NCI-H187 treated with DMSO at 0.1 percent for 48 hours (cell line): Measurements from ENCODE around the gene WSCD1.

Source experiments
- DNase-seq: peaks from one replicate; lab custom pipeline; 2025; lab: John Stamatoyannopoulos, UW

Gene WSCD1

DNA sequence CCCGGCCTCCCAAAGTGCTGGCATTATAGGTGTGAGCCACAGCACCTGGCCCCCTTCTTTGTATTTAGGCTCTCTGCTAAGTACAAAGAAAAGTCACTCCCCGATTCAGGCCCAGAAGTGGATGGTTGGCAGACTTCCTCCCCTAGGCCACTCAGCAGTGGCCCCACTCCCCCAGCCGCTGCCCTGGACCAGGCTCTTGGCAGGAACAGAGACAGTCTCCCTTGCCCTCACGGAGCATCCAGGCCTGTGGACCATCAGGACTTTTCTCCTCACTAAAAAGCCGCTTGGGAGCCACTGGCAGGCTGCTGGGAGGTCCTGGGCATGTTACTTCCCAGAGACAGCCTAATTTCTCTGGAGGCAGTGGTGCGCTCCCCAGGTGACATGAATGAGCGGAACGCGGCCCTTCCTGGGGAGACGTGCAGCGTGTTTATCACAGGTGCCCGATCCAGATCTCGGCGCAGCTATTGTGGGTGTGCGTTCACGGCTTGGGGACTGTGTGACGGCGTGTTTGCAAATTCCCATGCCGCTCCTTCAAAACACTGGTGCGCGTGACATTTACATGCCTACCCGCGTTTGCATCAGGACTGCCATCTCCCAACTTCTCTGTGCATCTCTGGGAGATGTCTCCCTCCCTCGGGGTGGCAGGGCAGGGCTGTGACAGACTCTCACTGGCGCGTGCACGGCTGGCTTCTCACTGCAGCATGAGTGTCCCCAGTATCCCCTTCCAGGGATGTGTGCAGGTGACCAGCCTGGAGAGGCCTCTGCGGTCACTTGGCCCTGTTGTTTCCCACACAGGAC, 16.6 kb downstream of the WSCD1 start:
- DNase-seq = no peak

DNA sequence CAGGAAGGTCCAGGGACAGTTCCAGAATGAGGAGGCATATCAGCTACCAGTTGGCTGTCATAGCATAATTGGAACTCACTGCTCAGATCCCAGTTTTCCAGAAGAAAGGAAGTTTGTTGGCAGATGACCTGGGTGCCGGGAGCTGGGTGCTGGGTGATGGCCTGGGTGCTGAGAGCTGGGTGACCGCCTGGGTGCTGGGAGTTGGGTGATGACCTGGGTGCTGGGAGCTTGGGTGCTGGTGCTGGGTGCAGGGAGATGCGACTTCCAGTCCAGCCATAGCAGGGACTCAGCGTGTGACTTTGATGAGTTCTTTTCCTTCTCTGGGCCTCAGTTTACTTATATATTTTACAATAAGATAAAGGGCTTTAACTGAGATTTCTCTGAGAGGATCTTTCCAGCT, 18.0 kb downstream of the WSCD1 start:
- DNase-seq = no peak

DNA sequence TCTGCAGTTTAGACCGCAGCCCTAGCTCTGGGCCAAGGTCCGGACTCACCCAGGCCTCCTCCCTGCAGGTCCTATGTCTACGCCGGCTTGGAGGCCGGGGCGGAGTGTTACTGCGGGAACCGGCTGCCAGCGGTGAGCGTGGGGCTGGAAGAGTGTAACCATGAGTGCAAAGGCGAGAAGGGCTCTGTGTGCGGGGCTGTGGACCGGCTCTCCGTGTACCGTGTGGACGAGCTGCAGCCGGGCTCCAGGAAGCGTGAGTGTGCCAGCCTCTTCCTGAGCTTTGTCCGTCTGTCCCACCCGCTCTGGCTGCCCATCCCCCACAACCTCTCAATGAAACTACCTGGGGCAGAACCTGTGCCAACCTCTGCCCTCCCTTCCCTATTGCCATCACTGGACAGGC, 20.1 kb downstream of the WSCD1 start:
- DNase-seq = no peak

DNA sequence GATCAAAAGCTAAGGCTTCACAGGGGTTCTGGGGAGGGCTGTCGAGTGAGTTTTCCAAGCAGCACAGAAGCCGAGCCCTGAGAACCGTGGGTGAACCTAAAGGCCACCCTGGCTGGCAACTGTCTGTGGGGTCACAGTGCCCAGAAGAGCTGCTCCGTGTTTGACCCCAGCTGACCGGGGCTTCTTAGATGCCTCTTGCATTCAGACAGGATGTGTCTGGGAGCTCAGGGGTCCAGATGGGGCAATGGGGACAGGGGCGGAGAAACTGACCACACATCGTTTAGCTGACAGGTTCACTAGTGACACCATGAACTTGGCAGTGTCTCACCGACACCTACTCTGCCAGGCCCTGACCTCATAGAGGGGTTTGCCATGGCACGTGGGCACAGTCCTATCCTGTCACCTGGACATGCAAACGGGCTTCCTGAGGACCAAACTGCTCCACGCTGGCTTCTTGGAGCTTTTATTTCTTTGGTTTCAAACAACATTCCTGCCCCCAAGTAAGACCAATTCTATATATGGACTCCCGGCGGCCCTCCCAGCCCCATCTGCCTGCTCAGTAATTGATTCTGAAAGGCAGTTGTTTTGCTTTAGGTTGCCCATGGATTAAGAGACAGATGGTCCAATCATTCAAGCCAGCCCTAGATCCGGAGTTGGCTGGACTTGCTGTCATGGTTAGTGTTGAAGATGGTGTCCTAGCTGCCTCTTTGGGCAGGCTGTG, 22.2 kb downstream of the WSCD1 start:
- DNase-seq = no peak

DNA sequence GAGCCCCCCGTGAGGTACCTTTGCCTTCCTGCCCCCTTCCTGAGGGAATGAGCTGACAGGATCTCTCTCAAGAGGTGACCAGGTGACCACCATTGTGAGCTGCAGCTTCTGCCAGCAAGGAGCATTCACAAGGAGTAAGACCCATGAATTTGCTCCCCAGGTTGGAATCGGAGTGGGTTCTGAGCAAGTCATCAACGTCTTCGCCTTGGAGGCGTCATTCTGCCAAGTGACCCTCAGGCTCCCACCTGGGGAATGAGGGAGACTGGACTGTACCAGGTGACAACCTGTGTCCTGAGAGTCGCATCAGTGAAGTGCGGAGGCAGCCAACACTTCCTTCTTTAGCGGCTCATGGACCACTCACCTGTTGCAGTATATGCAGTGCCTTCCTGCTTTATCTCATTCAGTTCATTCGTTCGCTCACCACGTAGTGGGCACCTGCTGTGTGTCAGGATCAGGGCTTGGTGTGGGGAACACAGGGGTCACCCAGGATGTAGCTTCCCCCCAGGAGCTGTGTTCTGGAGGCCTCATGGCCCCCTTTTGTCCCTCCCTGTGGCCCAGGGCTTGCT, 22.8 kb downstream of the WSCD1 start:
- DNase-seq = no peak

DNA sequence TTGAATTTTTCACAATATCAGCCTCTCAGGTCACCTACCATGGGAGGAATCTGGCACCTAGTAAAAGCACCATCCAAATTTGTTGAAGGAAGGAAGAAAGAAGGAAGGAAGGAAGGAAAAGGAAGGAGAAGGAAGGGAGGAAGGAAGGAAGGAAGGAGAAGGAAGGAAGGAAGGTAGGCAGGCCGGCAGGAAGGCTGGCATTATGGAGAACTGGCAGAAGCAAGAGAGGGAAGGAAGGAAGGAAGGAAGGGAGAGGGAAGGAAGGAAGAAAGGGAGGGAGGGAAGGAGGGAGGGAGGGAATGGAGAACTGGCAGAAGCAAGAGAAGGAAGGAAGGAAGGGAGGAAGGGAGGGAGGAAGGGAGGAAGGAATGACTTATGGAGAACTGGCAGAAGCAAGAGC, 24.3 kb downstream of the WSCD1 start:
- no peak for DNase-seq

DNA sequence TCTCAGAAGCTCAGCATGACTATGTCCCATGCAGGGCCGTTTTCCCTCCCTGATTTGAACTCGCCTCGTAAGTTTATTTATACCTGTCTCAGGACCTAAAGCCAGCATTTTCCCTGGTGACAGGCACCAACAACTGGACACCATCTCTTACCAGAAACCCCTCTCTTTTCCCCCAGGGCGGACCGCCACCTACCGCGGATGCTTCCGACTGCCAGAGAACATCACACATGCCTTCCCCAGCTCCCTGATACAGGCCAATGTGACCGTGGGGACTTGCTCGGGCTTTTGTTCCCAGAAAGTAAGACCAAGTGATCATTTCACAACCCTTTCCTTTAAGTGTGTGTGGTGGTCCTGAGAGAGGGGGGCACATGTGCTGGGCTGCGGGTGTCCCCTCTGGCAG, 24.7 kb downstream of the WSCD1 start:
- DNase-seq = no peak

DNA sequence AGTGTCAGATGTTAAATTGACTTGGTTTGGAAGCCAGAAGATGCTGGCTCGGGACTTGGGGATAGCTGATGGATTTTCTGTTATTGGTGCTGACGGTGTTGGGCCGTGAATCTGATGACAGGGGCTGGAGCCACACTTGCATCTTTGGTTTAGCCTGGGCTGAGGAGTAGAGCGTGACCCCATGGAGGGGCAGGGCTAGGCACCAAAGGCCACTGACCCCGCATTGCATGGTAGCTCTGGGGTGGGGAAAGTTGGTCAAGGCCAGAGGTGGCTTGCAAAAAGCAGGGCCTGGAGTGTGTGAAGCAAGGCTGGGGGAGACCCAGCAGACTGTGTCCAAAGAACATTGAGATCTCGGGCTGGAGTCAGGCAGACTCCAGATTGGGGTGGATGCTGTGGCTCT, 25.3 kb downstream of the WSCD1 start:
- DNase-seq = no peak

DNA sequence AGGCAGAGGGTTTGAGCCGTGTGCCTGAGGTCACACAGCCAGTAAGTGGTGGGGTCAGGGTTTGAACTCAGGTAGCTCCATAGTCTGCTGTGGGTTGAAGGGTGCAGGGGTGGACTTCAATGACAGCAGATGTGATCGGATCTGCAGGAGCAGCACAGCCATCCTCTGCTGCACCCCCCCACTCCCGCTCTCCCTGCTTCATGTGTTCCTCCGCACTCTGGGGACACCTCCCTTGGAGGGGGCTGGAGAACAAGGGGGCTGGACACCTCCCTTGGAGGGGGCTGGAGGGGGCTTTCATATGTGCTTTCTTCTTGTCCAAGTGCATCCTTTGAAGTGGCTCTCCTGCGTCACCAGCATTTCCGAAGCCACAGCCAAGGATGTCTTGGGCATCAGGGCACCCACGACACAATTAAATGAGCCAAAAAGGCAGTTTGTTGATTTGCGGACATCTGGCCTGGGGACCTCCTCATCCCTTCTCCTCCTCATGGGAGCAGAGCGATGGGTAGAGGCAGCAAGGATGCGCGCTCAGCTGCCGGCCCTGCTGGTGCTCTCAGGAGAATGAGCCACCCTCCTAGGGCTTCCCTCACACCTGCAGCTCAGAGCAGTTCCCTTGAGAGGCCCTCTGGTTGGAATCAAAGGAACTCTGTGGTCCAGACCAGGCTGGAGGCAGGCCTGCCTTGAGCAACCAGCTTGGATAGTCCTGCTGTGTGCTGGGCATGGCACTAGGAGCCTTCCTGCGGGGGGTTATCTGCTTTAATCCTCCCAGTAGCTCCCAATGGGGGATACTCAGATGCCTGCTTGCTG, 26.2 kb downstream of the WSCD1 start:
- no peak for DNase-seq

DNA sequence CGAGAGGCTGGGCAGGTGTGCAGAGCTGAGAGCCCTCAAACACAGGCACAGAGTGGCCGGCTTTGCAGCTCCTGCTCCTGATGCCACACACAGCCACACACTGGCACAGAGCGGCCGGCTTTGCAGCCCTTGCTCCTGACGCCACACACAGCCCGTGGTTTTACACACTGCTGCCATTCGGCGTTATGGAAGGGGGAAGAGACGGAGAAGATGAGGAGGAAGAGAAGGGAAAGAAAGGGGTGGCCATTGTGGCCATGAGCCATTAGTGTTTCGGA, 26.8 kb downstream of the WSCD1 start:
- no peak for DNase-seq

DNA sequence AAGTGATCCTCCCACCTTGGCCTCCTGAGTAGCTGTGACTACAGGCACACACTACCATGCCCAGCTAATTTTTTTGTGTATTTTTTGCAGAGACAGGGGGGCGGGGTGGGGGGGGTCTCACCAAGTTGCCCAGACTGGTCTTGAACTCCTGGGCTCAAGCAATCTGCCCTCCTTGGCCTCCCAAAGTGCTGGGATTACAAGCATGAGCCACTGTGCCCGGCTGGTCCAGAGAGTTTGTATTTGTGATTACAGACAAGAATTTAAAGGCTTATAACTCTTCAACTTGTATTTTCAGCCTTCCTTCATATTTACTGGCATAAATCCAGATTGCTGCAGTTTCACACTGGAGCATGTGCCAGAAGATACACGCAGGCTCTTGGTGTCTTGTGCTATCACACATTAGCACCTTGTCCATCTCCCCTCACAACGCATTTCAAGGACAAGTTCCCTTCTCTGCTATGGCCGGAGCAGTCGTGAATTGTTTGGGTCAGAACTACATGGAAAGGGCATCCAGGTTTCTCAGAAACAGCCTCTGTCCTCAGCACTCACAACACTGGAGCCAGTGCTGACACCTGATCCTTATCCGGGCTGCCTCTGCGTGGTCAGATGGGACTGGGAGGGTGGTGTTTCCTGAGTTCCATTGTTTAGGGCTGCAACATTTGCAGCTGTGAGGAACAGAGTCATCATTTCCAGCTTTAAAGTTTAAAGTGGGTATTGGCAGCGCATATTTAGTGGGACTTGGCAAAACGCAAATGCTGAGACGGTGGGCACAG, 28.1 kb downstream of the WSCD1 start:
- no peak for DNase-seq

DNA sequence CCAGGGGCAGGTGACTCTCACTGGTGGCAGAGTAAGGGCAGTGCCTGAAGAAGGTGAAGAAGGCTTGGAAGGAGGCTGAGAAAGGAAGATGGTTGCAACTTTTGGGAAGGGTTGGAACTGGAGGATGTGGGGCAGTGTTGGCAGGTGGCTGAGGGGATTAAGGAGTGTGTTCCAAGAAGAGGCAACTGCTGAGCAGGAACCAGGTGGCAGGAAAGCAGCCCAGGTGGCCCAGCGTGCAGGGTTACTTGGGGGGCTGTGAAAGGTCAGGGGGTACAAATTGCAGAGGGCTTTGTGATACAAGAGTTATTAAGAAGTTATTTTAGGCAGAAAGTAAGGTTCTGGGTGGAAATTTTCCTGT, 28.6 kb downstream of the WSCD1 start:
- no peak for DNase-seq

DNA sequence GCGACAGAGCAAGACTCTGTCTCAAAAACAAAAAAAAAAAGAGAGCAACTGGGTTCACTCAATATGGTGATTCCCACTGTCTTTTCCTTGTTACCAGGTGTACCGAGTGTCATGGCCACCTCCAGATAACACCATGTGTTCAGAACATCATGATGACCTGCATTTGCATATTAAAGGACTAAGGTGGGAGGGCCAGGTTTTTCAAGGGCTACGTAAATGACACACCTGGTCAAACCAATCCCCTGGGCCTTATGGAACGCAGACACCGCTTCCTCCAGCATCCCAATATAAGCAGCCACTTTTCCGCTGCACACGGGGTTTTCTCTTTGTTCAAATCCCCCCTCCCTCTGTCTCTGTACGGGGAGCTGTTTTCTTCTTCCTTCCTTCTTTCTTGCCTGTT, 29.3 kb downstream of the WSCD1 start:
- DNase-seq = no peak

DNA sequence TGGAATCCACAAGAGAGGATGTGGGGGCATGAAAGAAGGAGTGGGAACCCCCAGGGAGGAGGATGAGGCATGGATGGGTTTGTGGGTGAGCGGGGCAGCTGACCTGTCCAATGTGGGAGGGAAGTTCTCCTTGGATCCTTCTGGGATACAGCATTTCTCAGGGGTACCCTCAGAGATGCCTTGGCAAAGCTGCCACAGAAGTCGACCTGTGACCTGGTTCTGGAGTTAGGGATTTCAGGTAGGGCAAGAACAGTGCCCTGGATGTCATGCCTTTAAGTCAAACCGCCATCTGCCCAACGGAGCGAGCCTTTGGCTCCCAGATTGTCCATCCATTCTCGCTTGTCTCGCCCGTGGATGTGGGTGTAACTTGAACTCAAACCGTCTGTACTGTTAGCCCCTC, 30.0 kb downstream of the WSCD1 start:
- DNase-seq = no peak

DNA sequence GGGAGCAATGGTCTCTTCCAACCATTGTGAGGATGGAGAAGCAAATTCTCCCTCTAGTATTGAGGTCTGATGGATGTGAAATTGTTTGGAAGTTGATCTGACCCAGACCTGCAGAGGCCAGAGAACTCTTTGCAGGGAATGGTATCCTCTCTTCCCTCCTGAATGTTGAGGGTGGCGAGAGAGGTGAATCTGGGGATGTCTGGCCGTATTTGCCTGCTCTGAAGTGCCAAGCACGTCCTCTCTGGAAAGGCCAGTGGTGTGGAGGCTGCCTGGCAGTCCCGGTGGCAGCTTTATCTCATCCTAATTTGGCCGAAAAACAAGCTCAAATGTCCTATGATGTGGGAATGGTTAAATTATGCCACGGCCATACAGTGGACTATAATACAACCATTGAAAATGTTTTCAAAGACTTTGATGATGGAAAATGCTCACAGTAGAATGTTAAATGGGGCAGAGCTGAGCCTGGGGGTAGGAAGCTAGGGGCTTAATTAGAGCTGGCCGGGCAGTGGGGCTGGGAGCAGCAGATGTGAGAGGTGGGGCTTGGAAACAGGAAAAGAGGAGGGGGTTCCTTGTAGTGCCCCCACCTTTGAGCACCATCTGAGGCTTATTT, 30.8 kb downstream of the WSCD1 start:
- DNase-seq = no peak

DNA sequence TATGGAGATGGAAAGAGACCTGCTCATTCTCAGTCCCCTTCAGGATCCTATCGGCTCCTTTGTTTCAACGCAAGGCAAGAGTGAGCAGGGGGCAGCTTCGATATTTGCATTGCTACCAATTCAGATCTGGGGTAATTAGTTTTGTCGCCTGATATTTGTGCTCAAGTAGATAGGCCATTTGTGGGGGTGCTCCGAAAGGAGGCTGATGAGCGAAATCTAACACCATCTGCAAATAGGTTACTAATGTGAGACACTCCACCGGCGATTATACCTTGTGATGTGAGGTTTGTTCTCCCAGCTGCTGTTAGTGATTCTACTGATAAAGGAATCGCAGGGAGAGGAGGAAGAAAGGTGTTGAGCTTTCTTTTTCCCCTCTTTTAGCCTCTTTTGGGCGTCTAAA, 31.5 kb downstream of the WSCD1 start:
- no peak for DNase-seq

DNA sequence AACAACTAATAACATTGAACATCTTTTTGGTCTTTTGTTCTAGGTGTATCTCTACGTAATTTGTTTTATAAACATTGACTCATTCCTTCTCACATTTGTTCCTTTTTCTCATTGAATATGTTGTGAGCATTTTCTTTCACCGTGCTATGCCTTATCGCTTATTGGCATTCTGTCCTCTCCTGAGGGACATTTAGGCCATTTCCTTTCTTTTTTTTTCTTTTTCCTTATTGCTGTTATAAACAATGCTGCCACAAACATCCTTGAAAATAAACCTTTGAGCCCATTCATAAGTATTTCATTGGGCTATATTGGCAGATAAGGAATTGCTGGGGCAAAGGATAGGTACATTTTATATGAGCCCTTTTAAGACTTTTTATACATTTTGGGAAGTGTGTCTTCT, 32.4 kb downstream of the WSCD1 start:
- DNase-seq = no peak

DNA sequence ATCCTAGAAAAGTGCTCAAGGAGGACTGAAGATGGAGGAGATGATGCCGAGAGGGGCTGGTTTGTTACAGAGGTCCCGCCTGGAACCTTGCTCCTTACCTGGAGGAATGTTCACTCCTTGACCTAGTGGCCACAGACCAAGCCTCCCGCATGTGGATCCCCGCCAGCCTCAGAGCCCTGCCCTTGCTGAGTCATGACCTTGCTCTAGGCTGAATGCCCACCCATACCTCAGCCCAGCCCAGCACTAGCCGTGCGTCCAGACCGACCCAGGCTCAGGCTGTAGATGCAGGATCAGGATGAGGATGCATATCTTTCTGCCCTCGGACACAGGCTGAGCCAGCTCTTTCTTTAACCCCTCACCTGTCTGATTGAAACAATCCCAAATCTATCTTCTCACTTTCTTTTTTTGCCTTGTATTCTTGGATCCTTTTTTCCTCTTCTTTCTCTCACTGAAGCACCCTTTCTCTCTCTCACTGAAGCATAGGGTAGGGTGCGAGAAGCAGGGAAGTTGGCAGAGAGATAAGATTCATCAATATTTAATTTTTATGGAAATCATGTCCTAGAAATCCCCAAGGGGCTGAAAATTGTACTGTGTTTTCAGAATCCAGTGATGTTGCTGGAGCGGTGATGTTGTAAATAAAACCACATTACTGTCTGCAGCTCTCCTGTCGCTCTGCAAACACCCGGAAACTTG, 34.9 kb downstream of the WSCD1 start:
- DNase-seq = no peak

DNA sequence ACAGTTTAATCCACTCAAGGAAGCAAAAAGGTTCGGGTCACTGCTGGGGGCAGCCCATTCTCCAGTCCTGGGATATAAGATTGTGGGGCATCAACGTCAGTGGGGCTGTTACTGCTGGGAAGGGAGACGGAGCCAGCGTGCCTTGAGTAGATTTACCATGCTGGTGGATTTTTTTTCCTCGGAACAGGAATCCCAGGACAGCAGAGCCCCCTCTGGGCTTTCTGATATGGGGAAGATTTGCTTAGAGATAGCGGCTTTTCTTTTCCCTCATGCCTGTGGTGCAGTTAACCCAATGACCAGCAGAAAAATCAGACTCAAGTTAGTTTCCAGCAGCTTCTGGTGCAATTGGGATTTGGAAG, 35.4 kb downstream of the WSCD1 start:
- no peak for DNase-seq

DNA sequence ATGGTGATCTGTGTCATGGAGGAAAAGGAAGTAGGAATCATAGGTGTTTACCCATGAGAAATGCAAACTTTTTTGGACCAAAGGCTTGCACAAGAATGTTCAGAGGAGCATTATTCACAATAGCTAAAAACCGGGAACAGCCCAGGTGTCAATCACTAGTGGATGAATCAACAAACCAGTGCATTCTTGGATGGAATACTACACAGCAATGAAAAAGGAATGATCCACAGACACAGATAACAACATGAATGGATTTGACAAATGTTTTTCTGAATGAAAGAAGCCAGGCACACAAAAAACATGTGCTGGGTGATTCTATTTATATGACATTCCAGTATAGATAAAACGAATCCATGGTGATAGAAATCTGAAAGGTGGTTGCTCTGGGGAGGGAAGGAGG, 36.0 kb downstream of the WSCD1 start:
- DNase-seq = no peak

DNA sequence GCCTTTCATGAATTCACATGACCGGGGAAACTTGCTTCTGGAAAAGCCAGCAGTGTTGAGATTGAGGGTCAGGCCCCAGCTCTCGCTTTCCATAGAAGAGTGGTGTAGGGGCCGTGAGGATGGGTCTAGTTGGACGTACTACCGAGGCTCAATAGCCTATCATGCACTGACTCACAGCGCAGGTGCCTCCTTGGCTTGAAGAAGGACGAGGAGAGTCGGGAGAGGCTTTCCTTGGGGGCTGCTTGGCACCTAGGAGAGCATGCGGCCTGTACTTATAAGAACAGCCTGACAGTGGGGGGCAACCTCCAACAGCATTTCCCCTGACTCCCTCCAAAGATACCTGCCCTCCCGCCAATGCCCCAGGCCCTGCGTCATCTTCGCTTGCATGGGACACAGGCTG, 37.6 kb downstream of the WSCD1 start:
- DNase-seq = no peak
